ENCODE measurements around the gene GPATCH8.

DNA sequence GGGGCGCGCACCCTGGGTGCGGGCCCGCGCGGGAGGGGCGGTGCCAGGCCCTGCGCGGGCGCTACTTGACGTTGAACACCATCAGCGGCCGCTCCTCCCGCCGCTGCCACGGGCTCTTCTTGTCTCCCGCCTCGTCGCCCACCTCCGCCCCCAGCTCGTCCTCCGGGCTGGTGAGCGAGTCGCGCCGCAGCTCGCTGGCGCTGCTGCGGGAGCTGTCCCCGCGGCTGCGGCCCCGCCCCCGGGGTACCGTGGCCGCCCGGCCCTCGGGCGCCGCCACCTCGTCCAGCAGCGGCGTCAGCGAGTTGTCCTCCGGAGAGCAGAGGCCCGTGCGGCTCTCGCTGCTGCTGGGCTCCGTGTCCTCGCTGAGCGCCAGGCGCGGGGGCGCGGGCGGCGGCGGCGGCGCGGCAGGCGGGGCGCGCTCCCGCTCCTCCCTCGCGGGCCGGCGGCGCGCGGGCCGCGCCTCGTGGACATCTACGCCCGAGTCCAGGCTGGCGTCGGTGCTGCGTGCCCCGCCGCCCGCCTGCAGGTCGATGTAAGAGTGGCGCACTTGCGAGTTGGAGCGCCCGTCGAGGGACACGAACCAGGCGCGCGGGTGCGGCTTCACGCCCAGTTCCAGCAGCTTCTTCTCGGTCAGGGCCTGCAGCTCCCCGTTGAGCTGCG, 149.4 kb downstream of the GPATCH8 start:
- TF ChIP-seq, protein P1, sequence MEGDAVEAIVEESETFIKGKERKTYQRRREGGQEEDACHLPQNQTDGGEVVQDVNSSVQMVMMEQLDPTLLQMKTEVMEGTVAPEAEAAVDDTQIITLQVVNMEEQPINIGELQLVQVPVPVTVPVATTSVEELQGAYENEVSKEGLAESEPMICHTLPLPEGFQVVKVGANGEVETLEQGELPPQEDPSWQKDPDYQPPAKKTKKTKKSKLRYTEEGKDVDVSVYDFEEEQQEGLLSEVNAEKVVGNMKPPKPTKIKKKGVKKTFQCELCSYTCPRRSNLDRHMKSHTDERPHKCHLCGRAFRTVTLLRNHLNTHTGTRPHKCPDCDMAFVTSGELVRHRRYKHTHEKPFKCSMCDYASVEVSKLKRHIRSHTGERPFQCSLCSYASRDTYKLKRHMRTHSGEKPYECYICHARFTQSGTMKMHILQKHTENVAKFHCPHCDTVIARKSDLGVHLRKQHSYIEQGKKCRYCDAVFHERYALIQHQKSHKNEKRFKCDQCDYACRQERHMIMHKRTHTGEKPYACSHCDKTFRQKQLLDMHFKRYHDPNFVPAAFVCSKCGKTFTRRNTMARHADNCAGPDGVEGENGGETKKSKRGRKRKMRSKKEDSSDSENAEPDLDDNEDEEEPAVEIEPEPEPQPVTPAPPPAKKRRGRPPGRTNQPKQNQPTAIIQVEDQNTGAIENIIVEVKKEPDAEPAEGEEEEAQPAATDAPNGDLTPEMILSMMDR (conservative IDR thresholded peaks at IDR 0.05), result no peak
- TF ChIP-seq ZFX (IDR thresholded peaks at IDR 0.05), result no peak
